Right cardiac atrium (tissue), 5 donors: ENCODE measurements around the gene KIR2DL3. TPM values are rescaled to one million over a fixed set of nuclear protein-coding genes. Genes with fewer than 3 reads are reported as not detected.
"Not testable (repeated sequence)": the region's sequence is repeated elsewhere in the genome, so short reads cannot be mapped to it uniquely, and the experiment has no call there.

Experiments
- ATAC-seq, 2 donors: fragments of 200-7000 bp; cut with Tn5 transposase; one replicate each; pipeline versions ENCODE4 v1.8.0 to v1.9.1; 2020; ENCODE audit warnings: moderate library complexity in 2 of 2, mild to moderate bottlenecking in 1 of 2
- DNase-seq, 3 donors: peaks; one replicate each; pipeline ENCODE4 v3.0.0-alpha.2; 2020
- H3K27ac ChIP-seq: one replicate; pipeline ENCODE4 v1.5.1; 2013; ENCODE audit warnings: mild to moderate bottlenecking, low read length, control low read depth, moderate library complexity
- H3K27me3 ChIP-seq: one replicate; pipeline ENCODE4 v1.6.1; 2013; ENCODE audit not compliant: control insufficient read depth, insufficient read depth
- H3K4me1 ChIP-seq: one replicate; pipeline ENCODE4 v1.6.1; 2013; ENCODE audit warnings: low read length; ENCODE audit not compliant: control insufficient read depth, insufficient read depth
- H3K4me3 ChIP-seq: one replicate; pipeline ENCODE4 v1.5.1; 2013; ENCODE audit warnings: low read length, control low read depth
- H3K9me3 ChIP-seq: one replicate; pipeline ENCODE4 v1.6.1; 2013; ENCODE audit warnings: low read length; ENCODE audit not compliant: control insufficient read depth
- WGBS: extraction: QIAGEN DNeasy Blood & Tissue Kit; methylation state at CpG from one replicate; pipeline ENCODE4 v1.1.7; 2013; 5-methylcytosine and 5-hydroxymethylcytosine counted together
- intact Hi-C, 4 donors: fragments of 100-400 bp; cut with DNase I; formaldehyde crosslinking; loops; one replicate each; pipeline versions ENCODE4 v1.11.0 to v1.14.0; 2022 to 2023
- polyA plus RNA-seq: library from polyadenylated mRNA; stranded (reverse); fragments of 200-250 nt; gene quantifications from one replicate; pipeline ENCODE4 v1.2.3, GENCODE V29; 2013
- total RNA-seq, 4 donors: library from RNA; stranded (reverse); fragmentation: NEBNext Ultra II Directional; extraction: Animal tissue kit (Norgen Biotek cat#: 25700); gene quantifications; one replicate each; pipeline ENCODE4 v1.2.1, GENCODE V29; 2021
- donor health status: healthy with polysubstance abuse.
- donor health status: DM: no; HTN: yes; CAD: no.
- donor health status: DM: no; HTN: no; CAD: no.
- donor health status: DM: no; HTN: yes; CAD: no; lungs with severe emphysema.
- donor health status: DM: yes; HTN: yes; CAD: no.

The KIR2DL3 gene
- total and polyA plus RNA-seq, 5 donors: 0.07 TPM; not detected in 4

DNA sequence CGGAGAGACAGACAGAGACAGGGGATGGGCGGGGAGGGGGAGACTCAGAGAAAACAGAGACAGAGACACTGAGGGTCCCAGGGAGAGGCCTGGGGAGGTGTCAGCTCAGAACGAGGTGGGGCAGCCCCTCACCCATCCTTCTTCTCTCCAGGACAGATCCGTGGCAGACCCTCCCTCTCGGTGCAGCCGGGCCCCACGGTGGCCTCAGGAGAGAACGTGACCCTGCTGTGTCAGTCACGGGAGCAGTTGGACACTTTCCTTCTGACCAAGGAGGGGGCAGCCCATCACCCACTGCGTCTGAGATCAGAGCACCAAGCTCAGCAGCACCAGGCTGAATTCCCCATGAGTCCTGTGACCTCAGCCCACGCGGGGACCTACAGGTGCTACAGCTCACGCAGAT lies 28.4 kb upstream of the KIR2DL3 start:
- WGBS: 58% methylated on average over 11 of the region's 13 CpGs
- not testable (repeated sequence) for H3K4me1 ChIP-seq, ATAC-seq

DNA sequence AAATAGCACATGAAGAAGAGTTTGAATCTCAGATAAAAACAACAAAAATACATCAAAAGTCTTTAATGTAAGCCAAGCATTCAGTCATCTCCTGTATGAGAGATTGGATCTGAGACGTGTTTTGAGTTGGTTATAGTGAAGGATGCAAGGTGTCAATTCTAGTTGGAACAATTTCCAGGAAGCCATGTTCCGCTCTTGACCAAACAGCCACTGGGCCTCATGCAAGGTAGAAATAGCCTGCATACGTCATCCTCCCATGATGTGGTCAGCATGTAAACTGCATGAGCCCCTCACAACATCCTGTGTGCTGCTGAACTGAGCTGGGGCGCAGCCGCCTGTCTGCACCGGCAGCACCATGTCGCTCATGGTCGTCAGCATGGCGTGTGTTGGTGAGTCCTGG lies 14.2 kb upstream of the KIR2DL3 start, which contains the start of gene KIR3DL3:
TSS of gene KIR3DL3 (plus strand) at position 301 of the 400 bp plus-strand sequence. CDS start at position 356, 55 bp downstream.
- intact Hi-C loops: no loop called here
- no peaks in the 10 kb centered on the region for H3K27me3 ChIP-seq
- 87% methylated on average over 9 of the region's 9 CpGs for WGBS
- no peaks in the 10 kb centered on the region for H3K9me3 ChIP-seq
- DNase-seq (no peak), ATAC-seq (no peak)
- H3K27ac ChIP-seq: no peak within 1 kb of the TSS
- no peak within 1 kb of the TSS for H3K4me3 ChIP-seq
- no peaks in the 10 kb centered on the region for H3K4me1 ChIP-seq

More for the DNA sequence above, 28.4 kb upstream of the KIR2DL3 start:
- intact Hi-C loops, DNase-seq, H3K9me3 ChIP-seq, H3K27ac ChIP-seq, H3K4me3 ChIP-seq, H3K27me3 ChIP-seq: not testable (repeated sequence)

DNA sequence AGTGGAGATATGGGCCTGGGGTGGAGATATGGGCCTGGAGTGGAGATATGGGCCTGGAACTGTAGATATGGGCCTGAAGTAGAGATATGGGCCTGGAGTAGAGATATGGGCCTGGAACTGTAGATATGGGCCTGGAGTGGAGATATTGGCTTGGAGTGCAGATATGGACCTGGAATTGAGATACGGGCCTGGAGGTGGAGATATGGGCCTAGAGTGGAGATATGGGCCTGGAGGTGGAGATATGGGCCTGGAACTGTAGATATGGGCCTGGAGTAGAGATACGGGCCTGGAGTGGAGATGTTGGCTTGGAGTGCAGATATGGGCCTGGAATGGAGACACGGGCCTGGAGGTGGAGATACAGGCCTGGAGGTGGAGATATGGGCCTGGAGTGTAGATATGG lies 13.7 kb upstream of the KIR2DL3 start:
- intact Hi-C loops: no loop called here
- Histone ChIP-seq H3K4me3 (no peak overlapping the region), H3K9me3 (no peaks in the 10 kb centered on the region), H3K27me3 (no peaks in the 10 kb centered on the region), H3K4me1 (no peaks in the 10 kb centered on the region), H3K27ac (no peak overlapping the region)
- ATAC-seq (no peak), DNase-seq (no peak)
- WGBS: 52% methylated on average over 3 of the region's 3 CpGs

DNA sequence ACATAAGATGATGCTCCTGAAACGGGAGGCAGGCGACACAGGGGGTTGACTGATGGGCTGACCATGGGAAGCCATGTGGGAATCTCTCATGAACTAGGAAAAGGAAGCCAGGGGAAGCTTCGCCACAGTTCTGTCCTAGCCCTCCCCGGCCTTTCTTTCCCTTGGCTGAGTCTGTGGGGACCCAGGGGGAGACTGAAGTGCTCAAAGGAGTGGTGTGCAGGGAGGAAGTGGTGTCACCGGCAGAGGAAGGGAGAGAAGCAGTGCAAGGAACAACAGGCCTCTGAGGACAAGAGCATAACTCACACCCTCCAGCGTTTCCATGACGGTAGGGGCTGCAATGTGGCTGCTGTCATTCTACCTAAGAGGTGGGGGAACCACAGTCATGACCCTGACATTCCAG lies 13.0 kb upstream of the KIR2DL3 start:
- 78% methylated on average over 7 of the region's 7 CpGs for WGBS
- Histone ChIP-seq H3K27me3 (no peaks in the 10 kb centered on the region), H3K27ac (no peak overlapping the region), H3K4me1 (no peaks in the 10 kb centered on the region), H3K9me3 (no peaks in the 10 kb centered on the region), H3K4me3 (no peak overlapping the region)
- intact Hi-C loops: no loop called here
- DNase-seq: no peak
- ATAC-seq: no peak

DNA sequence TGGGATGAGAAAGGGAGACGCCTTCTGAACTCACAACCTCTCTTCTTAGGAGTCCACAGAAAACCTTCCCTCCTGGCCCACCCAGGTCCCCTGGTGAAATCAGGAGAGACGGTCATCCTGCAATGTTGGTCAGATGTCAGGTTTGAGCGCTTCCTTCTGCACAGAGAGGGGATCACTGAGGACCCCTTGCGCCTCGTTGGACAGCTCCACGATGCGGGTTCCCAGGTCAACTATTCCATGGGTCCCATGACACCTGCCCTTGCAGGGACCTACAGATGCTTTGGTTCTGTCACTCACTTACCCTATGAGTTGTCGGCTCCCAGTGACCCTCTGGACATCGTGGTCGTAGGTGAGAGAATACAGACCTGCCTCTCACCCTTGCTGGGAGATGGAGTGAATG lies 10.8 kb upstream of the KIR2DL3 start:
- WGBS: 66% methylated on average over 10 of the region's 10 CpGs

DNA sequence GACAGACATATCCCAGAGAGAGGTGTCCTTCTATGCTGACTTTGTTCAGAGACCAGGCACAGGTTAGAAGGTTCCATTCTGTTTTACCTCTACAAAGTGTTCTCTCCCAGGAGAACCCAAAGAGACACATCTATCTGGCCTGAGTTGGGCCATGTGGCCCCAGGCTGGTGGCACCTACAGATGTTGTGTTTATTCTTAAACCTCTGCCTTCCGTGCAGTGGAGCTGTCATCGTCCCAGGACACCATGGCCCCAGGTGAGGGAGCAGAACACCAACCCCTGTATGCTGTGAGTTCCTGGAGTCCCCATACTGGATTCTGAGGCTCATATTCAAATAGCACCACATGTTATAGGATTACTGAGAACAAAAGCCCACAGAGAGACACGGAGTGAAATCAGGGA lies 10.1 kb upstream of the KIR2DL3 start:
- ATAC-seq (no peak), DNase-seq (no peak)
- no peak overlapping the region for H3K4me3 ChIP-seq
- H3K27me3 ChIP-seq: no peaks in the 10 kb centered on the region
- intact Hi-C loops: no loop called here
- H3K27ac ChIP-seq: no peak overlapping the region
- 46% methylated on average over 3 of the region's 3 CpGs for WGBS
- no peaks in the 10 kb centered on the region for H3K9me3 ChIP-seq
- no peaks in the 10 kb centered on the region for H3K4me1 ChIP-seq

More for the DNA sequence above, 10.8 kb upstream of the KIR2DL3 start:
- ATAC-seq: no peak
- Histone ChIP-seq H3K4me1 (no peaks in the 10 kb centered on the region), H3K9me3 (no peaks in the 10 kb centered on the region), H3K27me3 (no peaks in the 10 kb centered on the region), H3K4me3 (no peak overlapping the region), H3K27ac (no peak overlapping the region)
- intact Hi-C loops: no loop called here
- DNase-seq: no peak

DNA sequence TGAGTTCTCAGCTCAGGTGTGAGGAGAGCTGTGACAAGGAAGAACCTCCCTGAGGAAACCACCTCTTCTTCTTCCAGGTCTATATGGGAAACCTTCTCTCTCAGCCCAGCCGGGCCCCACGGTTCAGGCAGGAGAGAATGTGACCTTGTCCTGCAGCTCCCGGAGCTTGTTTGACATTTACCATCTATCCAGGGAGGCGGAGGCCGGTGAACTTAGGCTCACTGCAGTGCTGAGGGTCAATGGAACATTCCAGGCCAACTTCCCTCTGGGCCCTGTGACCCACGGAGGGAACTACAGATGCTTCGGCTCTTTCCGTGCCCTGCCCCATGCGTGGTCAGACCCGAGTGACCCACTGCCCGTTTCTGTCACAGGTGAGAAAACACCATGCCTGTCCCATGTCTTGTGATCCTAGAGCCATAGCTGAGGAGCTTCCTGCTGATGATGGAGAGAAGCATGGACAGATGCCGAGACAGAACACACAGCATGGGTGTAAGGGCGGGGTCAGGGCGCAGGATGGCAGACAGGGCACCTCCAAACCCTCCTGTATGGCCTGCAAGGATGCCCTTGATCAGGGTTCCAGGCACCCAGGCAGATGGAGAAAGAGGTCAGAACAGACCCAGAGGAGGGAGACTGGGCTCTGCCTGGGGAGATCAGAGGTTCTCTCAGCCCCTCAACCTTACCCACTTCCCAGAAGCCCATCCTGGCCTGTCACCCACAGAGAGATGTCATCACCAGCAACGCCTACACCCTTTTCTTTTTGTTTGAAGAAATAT lies 8.7 kb upstream of the KIR2DL3 start:
- no peak overlapping the region for H3K27ac ChIP-seq
- no peaks in the 10 kb centered on the region for H3K4me1 ChIP-seq
- ATAC-seq: no peak

DNA sequence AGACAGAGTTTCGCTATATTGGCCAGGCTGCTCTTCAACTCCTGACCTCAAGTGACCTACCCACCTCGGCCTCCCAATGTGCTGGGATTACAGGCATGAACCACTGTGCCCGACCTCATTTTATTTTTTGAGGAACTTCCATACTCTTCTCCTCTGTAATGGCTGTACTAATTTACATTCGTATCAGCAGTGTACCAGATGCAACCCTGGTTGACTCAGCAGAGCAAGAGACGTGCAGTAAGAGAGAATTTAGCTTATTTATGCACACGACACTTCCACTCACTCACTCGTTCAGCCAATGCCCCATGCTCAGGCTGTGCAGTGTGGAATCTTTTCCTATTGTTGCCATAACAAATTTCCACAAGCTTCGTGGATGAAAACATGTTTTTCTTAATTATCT lies 7.1 kb upstream of the KIR2DL3 start:
- DNase-seq (no peak), ATAC-seq (no peak)
- Histone ChIP-seq H3K9me3 (no peaks in the 10 kb centered on the region), H3K27ac (no peak overlapping the region), H3K4me1 (no peaks in the 10 kb centered on the region), H3K27me3 (no peaks in the 10 kb centered on the region), H3K4me3 (no peak overlapping the region)
- WGBS: 50% methylated on average over 8 of the region's 8 CpGs
- intact Hi-C loops: no loop called here

More for the DNA sequence above, 8.7 kb upstream of the KIR2DL3 start:
- no peak overlapping the region for H3K4me3 ChIP-seq
- intact Hi-C loops: no loop called here
- no peaks in the 10 kb centered on the region for H3K27me3 ChIP-seq
- no peaks in the 10 kb centered on the region for H3K9me3 ChIP-seq
- no peak for DNase-seq
- 69% methylated on average over 15 of the region's 15 CpGs for WGBS

DNA sequence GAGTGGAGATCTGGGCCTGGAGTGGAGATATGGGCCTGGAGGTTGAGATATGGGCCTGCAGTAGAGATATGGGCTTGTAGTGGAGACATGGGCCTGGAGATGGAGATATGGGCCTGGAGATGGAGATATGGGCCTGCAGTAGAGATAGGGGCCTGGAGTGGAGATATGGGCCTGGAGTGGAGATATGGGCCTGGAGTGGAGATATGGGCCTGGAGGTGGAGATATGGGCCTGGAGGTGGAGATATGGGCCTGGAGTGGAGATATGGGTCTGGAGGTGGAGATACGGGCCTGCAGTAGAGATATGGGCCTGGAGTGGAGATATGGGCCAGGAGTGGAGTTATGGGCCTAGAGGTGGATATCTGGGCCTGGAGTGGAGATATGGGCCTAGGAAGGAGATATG lies 402 bp downstream of the KIR2DL3 start:
- no peaks in the 10 kb centered on the region for H3K4me1 ChIP-seq
- ATAC-seq (no peak), DNase-seq (no peak)
- no peaks in the 10 kb centered on the region for H3K9me3 ChIP-seq
- 79% methylated on average over 1 of the region's 1 CpG for WGBS
- no peaks in the 10 kb centered on the region for H3K27me3 ChIP-seq
- no peak overlapping the region for H3K27ac ChIP-seq
- intact Hi-C loops: loop anchor here in 2 of 4 donors (5.0 kb wide), 1 partner anchor 109 kb away; no protein-coding TSS in a partner anchor
- no peak overlapping the region for H3K4me3 ChIP-seq

DNA sequence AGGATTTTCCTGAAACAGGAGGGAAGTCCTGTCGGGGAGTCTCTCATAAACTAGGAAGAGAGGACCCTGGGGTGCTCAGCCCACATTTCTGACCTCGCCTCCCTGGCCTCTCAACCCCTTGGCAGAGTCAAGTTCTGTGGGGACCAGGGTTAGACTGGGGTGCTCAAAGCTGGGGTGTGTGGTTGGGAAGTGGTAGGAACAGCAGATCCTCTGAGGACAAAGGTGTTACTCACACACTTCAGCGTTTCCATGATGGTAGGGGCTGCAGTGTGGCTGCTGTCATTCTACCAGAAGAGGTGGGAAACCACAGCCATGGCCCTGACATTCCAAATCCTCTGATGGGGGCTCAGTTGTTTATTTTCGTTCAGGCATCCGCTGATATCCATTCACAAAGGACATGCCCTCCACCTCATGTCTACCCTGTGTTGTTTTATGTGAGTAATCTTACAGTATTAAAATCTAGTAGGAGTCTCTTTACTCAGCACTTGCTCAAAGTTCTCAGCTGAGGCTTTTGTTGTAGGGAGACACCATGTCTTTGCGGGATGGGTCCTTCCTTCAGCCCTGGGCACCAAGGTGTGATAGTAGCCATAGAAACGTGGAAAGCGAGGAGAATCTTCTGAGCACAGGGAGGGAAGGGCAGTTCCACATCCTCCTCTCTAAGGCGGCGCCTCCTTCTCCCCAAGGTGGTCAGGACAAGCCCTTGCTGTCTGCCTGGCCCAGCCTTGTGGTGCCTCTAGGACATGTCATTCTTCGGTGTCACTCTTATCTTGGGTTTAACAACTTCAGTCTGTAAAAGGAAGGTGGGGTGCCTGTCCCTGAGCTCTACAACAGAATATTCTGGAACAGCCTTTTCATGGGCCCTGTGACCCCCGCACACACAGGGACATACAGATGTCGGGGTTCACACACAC lies 1.5 kb downstream of the KIR2DL3 start:
- Histone ChIP-seq H3K27me3 (no peaks in the 10 kb centered on the region), H3K4me1 (no peaks in the 10 kb centered on the region), H3K27ac (no peak overlapping the region), H3K9me3 (no peaks in the 10 kb centered on the region), H3K4me3 (no peak overlapping the region)
- WGBS: 77% methylated on average over 13 of the region's 13 CpGs
- DNase-seq (no peak), ATAC-seq (no peak)
- intact Hi-C loops: loop anchor here in 2 of 4 donors (5.0 kb wide), 1 partner anchor 107 kb away; no protein-coding TSS in a partner anchor

DNA sequence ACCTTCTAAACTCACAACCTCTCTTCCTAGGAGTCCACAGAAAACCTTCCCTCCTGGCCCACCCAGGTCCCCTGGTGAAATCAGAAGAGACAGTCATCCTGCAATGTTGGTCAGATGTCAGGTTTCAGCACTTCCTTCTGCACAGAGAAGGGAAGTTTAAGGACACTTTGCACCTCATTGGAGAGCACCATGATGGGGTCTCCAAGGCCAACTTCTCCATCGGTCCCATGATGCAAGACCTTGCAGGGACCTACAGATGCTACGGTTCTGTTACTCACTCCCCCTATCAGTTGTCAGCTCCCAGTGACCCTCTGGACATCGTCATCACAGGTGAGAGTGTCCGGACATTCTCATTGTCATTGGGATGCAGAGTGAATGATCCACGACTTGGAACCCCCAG lies 3.6 kb downstream of the KIR2DL3 start:
- WGBS: 55% methylated on average over 5 of the region's 5 CpGs
- H3K4me1 ChIP-seq, DNase-seq, ATAC-seq, H3K27ac ChIP-seq, H3K9me3 ChIP-seq, H3K4me3 ChIP-seq, intact Hi-C loops, H3K27me3 ChIP-seq: not testable (repeated sequence)
